Activated naive CD4-positive, alpha-beta T cell treated with anti-CD3 and anti-CD28 coated beads, Interleukin-2, amount 10 ng/mL, durations not matched to agents 7 days and 5 days (primary cell): ENCODE data around the gene CD151.

Experiments
- CTCF ChIA-PET: fragments of 350-600 bp; sonication (Branson Sonifier 250); formaldehyde crosslinking; loops from one replicate; lab custom pipeline; 2021; ENCODE audit warnings: antibody characterized with exemption; lab: Charles Lee
- DNase-seq: peaks from one replicate; pipeline ENCODE4 v3.0.0-alpha.2; 2020
- H3K27ac Mint-ChIP-seq: one replicate; pipeline ENCODE4 v1.8.0; 2021; ENCODE audit warnings: mild to moderate bottlenecking, moderate library complexity, mixed read lengths
- H3K27me3 Mint-ChIP-seq: one replicate; pipeline ENCODE4 v1.8.0; 2021; ENCODE audit warnings: mild to moderate bottlenecking, mixed read lengths
- H3K36me3 Mint-ChIP-seq: one replicate; pipeline ENCODE4 v1.8.0; 2021; ENCODE audit warnings: mixed read lengths
- H3K4me1 Mint-ChIP-seq: one replicate; pipeline ENCODE4 v1.8.0; 2021; ENCODE audit warnings: mixed read lengths
- H3K4me3 Mint-ChIP-seq: one replicate; pipeline ENCODE4 v1.8.0; 2021; ENCODE audit warnings: mild to moderate bottlenecking, moderate library complexity, mixed read lengths
- H3K9me3 Mint-ChIP-seq: one replicate; pipeline ENCODE4 v1.8.0; 2021; ENCODE audit warnings: mixed read lengths

The CD151 gene

DNA sequence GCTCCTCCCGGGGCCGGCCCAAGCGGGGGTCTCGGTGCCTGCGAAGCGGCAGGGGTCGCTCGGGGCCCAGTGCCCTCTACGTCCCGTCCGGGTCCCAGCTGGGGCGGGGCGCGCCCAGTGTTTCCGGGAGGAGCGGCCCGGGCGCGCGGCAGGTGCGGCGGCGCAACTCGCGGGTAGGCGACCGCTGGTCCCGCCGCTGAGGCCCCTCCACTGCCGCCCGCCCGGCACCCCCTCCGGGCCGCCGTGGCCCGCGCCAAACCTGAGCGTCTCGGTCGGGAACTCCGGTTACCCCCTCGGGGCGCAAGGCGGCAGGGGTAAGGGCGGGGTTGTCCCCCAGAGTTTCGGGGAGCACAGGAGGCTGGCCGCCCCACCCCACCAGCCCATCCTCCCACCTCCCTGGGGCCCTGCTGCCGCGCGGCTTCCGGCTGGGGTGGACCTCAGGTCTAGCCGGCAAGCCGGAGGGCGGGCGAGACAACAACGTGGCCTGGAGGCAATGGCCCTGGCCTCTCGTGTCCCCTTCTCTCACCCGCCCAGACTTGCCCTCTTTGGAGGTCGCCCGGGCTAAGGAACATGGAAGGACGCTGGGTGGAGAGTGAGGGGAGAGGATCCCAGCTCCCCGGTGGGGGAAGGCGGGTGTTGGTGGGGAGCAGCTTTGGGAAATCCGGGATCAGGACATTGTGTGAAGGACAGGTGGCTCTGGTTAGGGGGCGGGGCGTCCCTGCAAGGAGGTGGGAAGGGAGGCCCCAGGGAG, 5.4 kb upstream of the CD151 start:
- peak overlapping the region; percentile 72 for H3K27ac Mint-ChIP-seq
- peaks cover 13% of the 10 kb centered on the region for H3K36me3 Mint-ChIP-seq
- peaks cover 49% of the 10 kb centered on the region for H3K4me1 Mint-ChIP-seq
- CTCF ChIA-PET: no interaction called here
- peaks cover 51% of the 10 kb centered on the region for H3K27me3 Mint-ChIP-seq
- no peaks in the 10 kb centered on the region for H3K9me3 Mint-ChIP-seq
- peak overlapping the region; percentile 79 for H3K4me3 Mint-ChIP-seq
- DNase-seq: peak; percentile 66

- H3K9me3 Mint-ChIP-seq: no peaks in the 10 kb centered on the region
- CTCF ChIA-PET: no interaction called here
- peaks cover 13% of the 10 kb centered on the region for H3K36me3 Mint-ChIP-seq
- peaks cover 53% of the 10 kb centered on the region for H3K27me3 Mint-ChIP-seq
- H3K4me3 Mint-ChIP-seq: peak within 1 kb of the TSS; percentile 79
- H3K4me1 Mint-ChIP-seq: peaks cover 49% of the 10 kb centered on the region
- H3K27ac Mint-ChIP-seq: peak within 1 kb of the TSS; percentile 76
- DNase-seq: no peak
These were observed 4.9 kb upstream of the CD151 start, which contains the start of gene CRACR2B for GRCh38 chr11:827897-828192. Gene CRACR2B, plus strand, starts transcription at chr11:827919. Its CDS starts 689 bp downstream, at chr11:828608.

GRCh38 chr11:828506-829175, 4.1 kb upstream of the CD151 start:
- H3K4me1 Mint-ChIP-seq: peaks cover 49% of the 10 kb centered on the region
- CTCF ChIA-PET: interaction anchor here (3.3 kb wide), 1 partner anchor 12 kb away, joined by 9 read pairs; no protein-coding TSS in a partner anchor
- DNase-seq: no peak
- H3K4me3 Mint-ChIP-seq: peak overlapping the region; percentile 79
- H3K36me3 Mint-ChIP-seq: peaks cover 13% of the 10 kb centered on the region
- no peak overlapping the region for H3K27ac Mint-ChIP-seq
- H3K27me3 Mint-ChIP-seq: peaks cover 56% of the 10 kb centered on the region
- no peaks in the 10 kb centered on the region for H3K9me3 Mint-ChIP-seq

DNA sequence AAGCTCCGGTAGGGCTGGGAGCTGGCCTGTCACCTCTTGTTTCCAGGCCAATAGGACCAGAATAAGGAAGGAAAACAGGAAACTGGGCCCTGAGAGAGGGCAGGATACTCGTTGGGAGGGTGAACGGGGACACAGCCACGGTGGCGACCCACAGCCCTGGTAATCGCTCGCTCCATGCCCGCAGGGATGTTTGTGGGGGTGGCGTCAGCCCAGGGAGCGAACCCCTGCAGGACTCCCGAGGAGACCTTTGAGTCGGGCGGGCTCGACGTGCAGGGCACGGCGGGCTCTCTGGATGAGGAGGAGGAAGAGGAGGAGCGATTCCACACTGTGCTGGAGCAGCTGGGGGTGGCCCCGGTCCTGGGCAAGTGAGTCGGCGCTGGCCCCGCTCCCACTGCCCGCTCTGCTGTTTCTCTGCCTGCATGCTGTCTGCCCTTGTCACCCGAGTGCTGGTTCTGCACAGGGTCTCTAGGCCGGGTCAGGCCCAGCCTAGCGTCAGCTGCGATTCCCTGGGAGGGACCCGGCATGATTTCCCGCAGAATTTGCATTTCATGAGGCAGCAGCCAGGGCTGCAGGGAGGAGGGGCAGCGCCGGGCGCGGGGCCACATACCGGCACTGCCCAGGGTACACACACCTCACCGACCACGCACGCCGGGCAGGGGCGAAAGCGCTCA, 3.4 kb upstream of the CD151 start:
- no peak for DNase-seq
- Mint-ChIP-seq H3K4me1 (peaks cover 55% of the 10 kb centered on the region), H3K9me3 (no peaks in the 10 kb centered on the region), H3K27ac (no peak overlapping the region), H3K36me3 (peaks cover 10% of the 10 kb centered on the region), H3K4me3 (peak overlapping the region; percentile 41), H3K27me3 (peaks cover 63% of the 10 kb centered on the region)
- CTCF ChIA-PET: interaction anchor here (3.3 kb wide), 1 partner anchor 12 kb away, joined by 9 read pairs; no protein-coding TSS in a partner anchor

DNA sequence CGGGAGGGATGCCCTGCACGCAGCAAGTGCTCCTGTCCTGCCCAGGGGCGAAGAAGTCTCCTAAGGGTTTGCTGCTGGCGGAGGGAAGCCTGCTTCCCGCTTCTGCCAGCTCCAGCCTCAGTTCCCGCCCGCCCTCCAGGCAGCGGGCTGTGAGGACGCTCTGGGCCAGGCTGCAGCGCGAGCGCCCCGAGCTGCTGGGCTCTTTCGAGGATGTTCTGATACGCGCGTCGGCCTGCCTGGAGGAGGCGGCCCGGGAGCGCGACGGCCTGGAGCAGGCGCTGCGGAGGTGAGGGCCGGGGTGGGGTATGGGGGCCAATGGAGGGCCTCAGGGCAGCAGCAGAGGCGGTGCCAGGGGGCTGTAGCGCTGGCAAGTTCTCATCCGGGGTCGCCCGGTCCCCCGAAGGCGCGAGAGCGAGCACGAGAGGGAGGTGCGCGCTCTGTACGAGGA, 2.9 kb upstream of the CD151 start:
- Mint-ChIP-seq H3K4me1 (peaks cover 55% of the 10 kb centered on the region), H3K27me3 (peaks cover 68% of the 10 kb centered on the region), H3K4me3 (peak overlapping the region; percentile 48), H3K9me3 (no peaks in the 10 kb centered on the region), H3K36me3 (peaks cover 8% of the 10 kb centered on the region), H3K27ac (no peak overlapping the region)
- no peak for DNase-seq
- CTCF ChIA-PET: interaction anchor here (3.3 kb wide), 1 partner anchor 11 kb away, joined by 9 read pairs; no protein-coding TSS in a partner anchor

- no peaks in the 10 kb centered on the region for H3K9me3 Mint-ChIP-seq
- DNase-seq: peak; percentile 75
- CTCF ChIA-PET: interaction anchor here (1.4 to 3.3 kb wide), 2 partner anchors 11 to 17 kb away, joined by 3 to 9 read pairs; no protein-coding TSS in a partner anchor
- peak overlapping the region; percentile 48 for H3K4me3 Mint-ChIP-seq
- peaks cover 74% of the 10 kb centered on the region for H3K27me3 Mint-ChIP-seq
- H3K27ac Mint-ChIP-seq: no peak overlapping the region
- H3K36me3 Mint-ChIP-seq: peaks cover 4% of the 10 kb centered on the region
- H3K4me1 Mint-ChIP-seq: peaks cover 50% of the 10 kb centered on the region
These were observed 2.2 kb upstream of the CD151 start for GRCh38 chr11:830295-831117.

DNA sequence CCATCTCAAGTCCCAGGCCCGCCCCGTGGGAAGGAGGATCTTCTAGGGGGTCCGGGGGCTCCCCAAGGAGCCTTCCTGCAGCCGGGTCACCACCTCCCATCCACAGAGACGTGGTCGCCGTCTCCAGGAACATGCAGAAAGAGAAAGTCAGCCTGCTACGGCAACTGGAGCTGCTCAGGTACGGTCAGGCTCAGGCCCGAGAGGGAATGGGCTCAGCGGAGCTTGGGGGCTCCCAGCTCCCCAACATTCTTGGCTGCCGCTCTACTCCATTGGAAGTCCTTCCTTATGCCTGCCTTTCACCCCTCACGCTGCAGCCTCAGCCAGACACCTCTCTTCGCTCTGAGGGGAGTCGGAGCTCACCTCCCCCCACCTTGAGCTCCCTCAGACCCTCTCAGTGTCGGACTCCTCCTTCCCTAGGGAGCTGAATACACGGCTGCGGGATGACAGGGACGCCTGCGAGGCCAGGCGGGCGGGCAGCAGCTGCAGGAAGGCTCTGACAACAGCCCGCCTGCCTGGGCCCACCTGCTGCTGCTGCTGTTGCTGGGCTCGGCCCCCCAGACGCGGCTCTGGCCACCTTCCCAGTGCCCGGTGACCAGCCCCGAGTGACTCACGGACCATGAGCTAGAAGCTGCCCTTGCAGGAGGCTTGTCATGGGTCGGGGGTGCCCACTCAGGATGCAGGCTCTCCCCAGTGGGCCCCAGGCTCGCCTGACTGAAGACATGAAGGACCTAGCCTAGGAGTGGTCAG, 1.5 kb upstream of the CD151 start:
- Mint-ChIP-seq H3K4me3 (peak overlapping the region; percentile 35), H3K9me3 (no peaks in the 10 kb centered on the region), H3K27me3 (peaks cover 74% of the 10 kb centered on the region), H3K36me3 (peaks cover 5% of the 10 kb centered on the region), H3K4me1 (peaks cover 48% of the 10 kb centered on the region), H3K27ac (no peak overlapping the region)
- no peak for DNase-seq
- CTCF ChIA-PET: interaction anchor here (1.4 to 3.3 kb wide), 2 partner anchors 10 to 17 kb away, joined by 3 to 9 read pairs; no protein-coding TSS in a partner anchor

GRCh38 chr11:831961-832528, 707 bp upstream of the CD151 start:
- DNase-seq: no peak
- Mint-ChIP-seq H3K27me3 (peaks cover 74% of the 10 kb centered on the region), H3K4me1 (peaks cover 43% of the 10 kb centered on the region), H3K27ac (no peak overlapping the region), H3K4me3 (peak overlapping the region; percentile 44), H3K36me3 (peaks cover 5% of the 10 kb centered on the region), H3K9me3 (no peaks in the 10 kb centered on the region)
- CTCF ChIA-PET: interaction anchor here (0.9 to 3.3 kb wide), 3 partner anchors 9 to 16 kb away, joined by 3 to 9 read pairs (median 3); no protein-coding TSS in a partner anchor

- H3K4me1 Mint-ChIP-seq: peaks cover 34% of the 10 kb centered on the region
- H3K27me3 Mint-ChIP-seq: peaks cover 64% of the 10 kb centered on the region
- H3K27ac Mint-ChIP-seq: no peak overlapping the region
- H3K4me3 Mint-ChIP-seq: peak overlapping the region; percentile 57
- DNase-seq: peak; percentile 57
- H3K36me3 Mint-ChIP-seq: peaks cover 3% of the 10 kb centered on the region
- H3K9me3 Mint-ChIP-seq: no peaks in the 10 kb centered on the region
- CTCF ChIA-PET: interaction anchor here (0.9 kb wide), 1 partner anchor 10 kb away, joined by 3 read pairs; no protein-coding TSS in a partner anchor
These were observed 501 bp downstream of the CD151 start for GRCh38 chr11:833114-833791.

GRCh38 chr11:833849-834311, 1.1 kb downstream of the CD151 start:
- no peaks in the 10 kb centered on the region for H3K9me3 Mint-ChIP-seq
- CTCF ChIA-PET: no interaction called here
- peaks cover 32% of the 10 kb centered on the region for H3K4me1 Mint-ChIP-seq
- peaks cover 57% of the 10 kb centered on the region for H3K27me3 Mint-ChIP-seq
- no peak for DNase-seq
- no peak overlapping the region for H3K27ac Mint-ChIP-seq
- H3K4me3 Mint-ChIP-seq: peak overlapping the region; percentile 57
- H3K36me3 Mint-ChIP-seq: peaks cover 8% of the 10 kb centered on the region

GRCh38 chr11:834371-835316, 1.9 kb downstream of the CD151 start:
- CTCF ChIA-PET: no interaction called here
- Mint-ChIP-seq H3K4me1 (peaks cover 25% of the 10 kb centered on the region), H3K4me3 (peak overlapping the region; percentile 57), H3K36me3 (peaks cover 9% of the 10 kb centered on the region), H3K27ac (no peak overlapping the region), H3K27me3 (peaks cover 50% of the 10 kb centered on the region), H3K9me3 (no peaks in the 10 kb centered on the region)
- DNase-seq: no peak
